GM12864 (cell line): ENCODE data around the gene STPG1.

Experiments
- DNase-seq: peaks from one replicate; pipeline ENCODE4 v3.0.0-alpha.2; 2011; ENCODE audit warnings: low read depth
- H3K4me3 ChIP-seq: 2 replicates; pipeline ENCODE4 v1.5.1; 2011; ENCODE audit warnings: mild to moderate bottlenecking, low read depth, low read length, control low read depth
- CTCF ChIP-seq: IDR thresholded peaks from 2 replicates; pipeline ENCODE4 v1.5.1; 2011; ENCODE audit warnings: low read depth, mild to moderate bottlenecking, moderate library complexity, low read length, control low read depth, inconsistent platforms; ENCODE audit errors: missing control alignments

Gene STPG1

GRCh38 chr1:24319962-24320361 is 93.6 kb downstream of the STPG1 start:
- no peak for DNase-seq
- no peak for TF ChIP-seq CTCF
- H3K4me3 ChIP-seq: no peak overlapping the region

- no peak within 1 kb of the TSS for H3K4me3 ChIP-seq
- no peak for TF ChIP-seq CTCF
- DNase-seq: no peak
Measured at GRCh38 chr1:24319312-24319863, 94.2 kb downstream of the STPG1 start, which contains the start of gene GRHL3. GRHL3 (plus strand) TSS chr1:24319357; CDS start chr1:24319552, 195 bp downstream.

GRCh38 chr1:24318615-24319311 is 94.8 kb downstream of the STPG1 start:
- no peak for TF ChIP-seq CTCF
- DNase-seq: no peak
- H3K4me3 ChIP-seq: no peak overlapping the region

- H3K4me3 ChIP-seq: no peak overlapping the region
- DNase-seq: no peak
- TF ChIP-seq CTCF: no peak
Measured at GRCh38 chr1:24317956-24318614, 95.5 kb downstream of the STPG1 start.

GRCh38 chr1:24317081-24317480 is 96.5 kb downstream of the STPG1 start:
- DNase-seq: no peak
- no peak for TF ChIP-seq CTCF
- H3K4me3 ChIP-seq: no peak overlapping the region

- H3K4me3 ChIP-seq: no peak overlapping the region
- DNase-seq: no peak
- TF ChIP-seq CTCF: no peak
Measured at GRCh38 chr1:24316645-24317044, 96.9 kb downstream of the STPG1 start.
